ENCODE measurements around the gene DRAXIN.

The DRAXIN gene

DNA sequence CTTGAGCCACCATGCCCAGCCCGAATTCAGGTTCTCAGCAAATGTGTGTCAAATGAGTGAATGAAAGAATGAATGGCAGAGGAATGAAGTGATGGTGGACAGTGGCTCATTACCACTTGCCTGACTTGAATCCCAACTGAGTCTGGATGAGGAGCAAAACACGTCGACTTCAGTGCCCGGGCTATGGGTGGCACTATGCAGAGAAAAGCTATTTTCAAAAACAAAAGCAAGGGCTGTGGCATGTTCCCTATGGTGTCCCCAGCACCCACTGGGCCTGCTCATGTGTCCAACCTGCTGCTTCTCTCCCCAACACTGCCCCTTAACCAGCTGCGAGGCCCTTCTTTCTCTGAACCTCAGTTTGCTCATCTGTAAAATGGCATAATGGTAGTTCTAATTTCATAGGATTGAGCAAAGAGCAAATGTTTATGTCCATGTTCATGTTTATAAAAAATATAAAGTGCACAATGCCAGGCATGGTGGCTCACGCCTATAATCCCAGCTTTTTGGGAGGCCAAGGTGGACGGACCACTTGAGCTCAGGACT lies 6.2 kb upstream of the DRAXIN start:
- no peak for DNase-seq (ENCODE audit: low spot score)

DNA sequence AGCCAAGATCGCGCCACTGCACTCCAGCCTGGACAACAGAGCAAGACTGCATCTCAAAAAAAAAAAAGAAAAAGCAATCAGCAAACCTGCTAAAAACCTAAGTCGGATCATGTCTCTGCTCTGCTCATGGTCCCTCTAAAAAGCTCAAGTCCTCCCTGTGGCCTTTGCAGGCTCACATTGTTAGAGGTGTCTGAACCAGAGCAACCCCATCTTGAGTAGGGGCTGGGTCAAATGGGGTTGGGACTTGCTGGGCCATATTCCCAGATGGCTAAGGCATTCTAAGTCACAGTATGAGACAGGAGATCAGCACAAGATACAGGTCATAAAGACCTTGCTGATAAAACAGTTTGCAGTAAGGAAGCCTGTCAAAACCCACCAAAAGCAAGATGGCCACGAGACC lies 3.0 kb upstream of the DRAXIN start:
- no peak for DNase-seq (ENCODE audit: low spot score)

DNA sequence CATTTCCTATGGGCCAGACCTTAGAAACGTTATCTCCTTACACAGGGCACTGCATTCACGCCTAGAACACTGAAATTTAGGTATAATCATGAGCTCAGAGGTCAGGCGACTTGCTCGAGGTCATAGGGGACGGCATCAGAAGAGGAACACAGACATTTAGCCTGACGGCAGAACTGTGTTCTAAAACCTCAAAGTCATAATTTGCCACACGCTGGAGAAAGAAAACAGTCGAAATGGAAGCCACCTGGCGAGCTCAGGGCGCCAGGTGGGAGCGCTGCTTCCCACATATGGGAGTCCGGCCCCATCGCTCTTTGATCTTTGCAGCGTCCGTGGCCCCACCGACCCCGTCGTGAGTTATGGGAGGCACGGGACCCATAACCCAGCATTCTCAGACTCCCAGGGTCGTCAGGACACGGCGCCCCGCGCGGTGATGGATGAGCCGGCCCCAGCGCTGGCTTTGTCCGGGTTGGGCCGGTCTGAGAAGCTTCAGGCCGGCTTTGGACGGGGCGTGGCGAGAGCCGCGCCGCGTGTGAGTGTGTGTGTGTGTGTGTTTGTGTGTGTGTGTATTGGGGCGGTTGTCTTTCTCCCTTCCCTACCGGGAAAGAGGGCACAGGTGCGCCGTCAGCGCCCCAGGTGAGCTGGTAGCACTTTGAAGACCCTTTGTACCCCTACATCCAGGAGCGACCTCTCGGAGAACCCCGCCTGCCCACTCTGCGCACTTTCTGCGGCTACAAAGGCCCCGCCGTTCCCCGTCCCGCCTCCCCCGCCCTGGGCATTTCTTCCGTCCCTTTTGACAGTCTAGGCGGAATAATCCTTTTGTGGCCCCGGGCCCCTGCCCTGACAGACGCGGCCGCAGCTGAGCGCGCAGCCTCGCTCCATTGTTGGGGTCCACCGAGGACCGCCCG lies 861 bp upstream of the DRAXIN start:
- DNase-seq (ENCODE audit: low spot score) = no peak

DNA sequence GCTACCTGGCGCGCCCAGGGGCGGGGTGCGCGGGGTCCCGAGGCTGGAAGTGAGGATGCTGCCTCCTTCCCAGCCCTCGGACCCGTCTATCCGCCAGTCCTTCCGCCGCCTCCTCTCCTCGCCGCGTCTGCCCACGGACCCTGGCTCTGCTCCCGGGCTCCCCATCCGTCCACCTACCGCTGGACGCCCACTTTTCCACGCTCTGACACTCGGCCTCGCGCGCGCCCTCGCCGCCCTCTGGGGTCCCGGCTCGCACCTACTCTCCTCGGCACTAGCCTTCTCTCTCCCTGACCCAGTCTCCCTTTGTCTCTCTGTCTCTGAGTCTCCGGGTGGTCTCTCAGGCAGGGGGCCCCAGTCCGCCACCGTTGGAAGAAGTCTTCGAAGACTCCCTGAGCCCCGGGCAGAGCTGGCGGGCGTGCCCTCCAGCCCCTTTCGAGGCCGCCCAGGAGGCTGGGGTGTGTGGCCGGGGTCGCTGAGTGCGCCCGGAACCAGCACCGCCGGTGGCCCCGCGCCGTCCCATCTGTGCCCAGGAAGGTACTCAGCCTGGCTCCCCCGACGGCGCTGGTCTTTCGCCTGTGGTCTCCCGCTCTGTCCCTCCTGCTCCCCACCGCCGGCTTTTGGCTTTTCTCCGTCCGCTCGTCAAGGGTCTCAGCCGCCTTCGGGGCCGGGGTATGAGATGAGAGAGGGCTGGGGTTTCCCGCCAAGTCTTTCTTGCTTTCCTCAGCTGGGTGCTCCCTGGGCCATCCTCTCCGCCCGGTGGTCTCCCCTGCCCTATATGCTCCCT lies 610 bp downstream of the DRAXIN start:
- DNase-seq (ENCODE audit: low spot score) = no peak

DNA sequence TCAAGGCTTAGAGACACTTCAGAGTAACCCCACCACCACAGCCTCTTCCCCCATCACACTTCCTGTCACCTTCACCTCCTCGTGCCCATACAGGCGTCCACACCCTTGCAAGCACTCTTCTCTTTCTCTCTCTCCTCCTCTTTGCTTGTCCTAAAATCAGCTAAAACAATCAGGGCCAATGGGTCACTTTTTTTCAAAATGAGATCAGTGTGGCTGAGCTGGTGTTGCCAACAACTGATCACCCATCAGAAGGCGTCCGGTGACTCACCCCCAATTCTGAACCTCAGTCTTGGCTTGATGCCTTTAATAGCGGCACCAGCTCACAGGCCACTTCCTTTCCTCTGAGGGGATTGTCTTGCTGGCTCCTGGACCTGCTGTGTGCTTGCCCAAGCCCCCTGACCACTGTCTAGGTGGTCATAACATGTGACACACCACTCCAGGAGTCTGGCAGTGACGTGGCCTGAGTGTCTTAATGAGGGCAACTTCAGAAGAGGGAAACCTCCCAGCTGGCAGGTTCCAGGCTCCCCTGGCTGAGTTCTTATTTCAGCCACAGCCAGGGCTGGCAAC lies 1.6 kb downstream of the DRAXIN start:
- DNase-seq (ENCODE audit: low spot score) = no peak

DNA sequence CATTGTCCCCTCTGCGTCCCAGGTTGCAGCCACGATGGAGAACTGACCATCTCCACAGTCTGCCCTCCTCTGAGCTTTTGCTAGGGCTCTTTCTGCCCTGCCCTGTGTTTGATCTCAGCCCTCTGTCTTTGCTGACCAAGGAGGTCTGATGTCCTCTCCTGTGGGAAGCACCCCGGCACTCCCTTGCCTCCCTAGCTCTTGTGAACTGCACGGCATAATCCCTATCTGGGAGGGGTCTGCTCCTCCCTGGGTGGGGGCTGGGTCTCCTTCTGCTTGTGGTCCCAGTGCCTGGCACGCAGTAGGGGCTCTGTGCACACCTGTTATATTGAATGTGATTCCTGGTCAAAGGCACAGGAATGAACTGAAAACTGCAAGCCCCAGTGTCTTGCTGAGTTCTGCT lies 2.4 kb downstream of the DRAXIN start:
- no peak for DNase-seq (ENCODE audit: low spot score)

DNA sequence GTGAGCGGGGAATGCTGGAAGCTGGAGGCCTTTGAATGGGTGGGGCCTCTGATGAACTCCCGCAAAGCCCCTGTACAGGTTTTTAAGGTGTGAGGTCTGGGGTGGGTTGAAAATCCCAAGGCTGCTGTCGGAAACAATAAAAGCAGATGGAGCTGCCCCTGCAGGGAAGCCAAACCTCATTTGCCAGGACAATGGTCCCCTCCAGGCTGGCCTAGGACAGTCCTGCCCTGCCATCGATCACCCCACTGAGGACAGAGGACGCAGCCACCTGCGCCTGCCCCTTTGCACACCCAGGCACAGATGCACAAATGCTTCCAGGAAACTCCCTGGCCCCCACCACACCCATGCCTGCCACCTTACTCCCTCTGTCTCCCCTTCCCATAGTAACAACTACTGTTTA lies 4.4 kb downstream of the DRAXIN start:
- no peak for DNase-seq (ENCODE audit: low spot score)

DNA sequence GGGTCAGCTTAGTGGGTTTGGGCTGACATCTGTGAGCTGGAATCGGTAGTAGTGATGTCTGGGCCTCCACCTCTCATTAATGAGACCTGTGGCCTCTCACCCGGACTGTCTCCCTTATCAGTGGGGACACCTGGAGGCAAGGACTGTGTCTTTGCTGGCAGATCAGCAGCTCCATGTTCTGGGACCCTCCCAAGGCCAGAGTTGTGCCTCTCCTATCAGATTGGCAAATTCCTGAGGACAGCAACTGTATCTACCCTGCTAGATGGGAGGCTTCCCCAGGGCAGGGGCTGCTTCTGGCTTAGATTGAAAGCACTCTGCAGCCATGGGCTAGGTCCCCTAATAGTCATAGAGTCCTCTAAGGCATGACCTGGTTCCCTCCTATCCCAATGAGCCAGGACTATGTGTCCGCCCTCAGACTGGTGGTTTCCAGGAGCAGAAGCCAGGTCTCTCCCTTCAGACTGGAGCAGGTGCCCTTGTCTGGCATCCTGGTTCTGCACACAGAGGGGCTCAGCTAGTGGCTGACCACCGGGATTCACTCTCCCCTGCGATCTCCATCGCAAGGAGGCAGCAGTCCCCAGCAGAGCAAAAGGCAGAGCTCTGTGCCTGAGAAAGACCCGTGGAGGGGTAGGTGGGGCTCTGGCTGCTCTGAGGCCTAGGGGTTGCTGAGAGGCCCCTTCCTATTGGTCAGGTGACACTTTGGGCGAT lies 5.8 kb downstream of the DRAXIN start:
- peak; percentile 32 for DNase-seq (ENCODE audit: low spot score)

DNA sequence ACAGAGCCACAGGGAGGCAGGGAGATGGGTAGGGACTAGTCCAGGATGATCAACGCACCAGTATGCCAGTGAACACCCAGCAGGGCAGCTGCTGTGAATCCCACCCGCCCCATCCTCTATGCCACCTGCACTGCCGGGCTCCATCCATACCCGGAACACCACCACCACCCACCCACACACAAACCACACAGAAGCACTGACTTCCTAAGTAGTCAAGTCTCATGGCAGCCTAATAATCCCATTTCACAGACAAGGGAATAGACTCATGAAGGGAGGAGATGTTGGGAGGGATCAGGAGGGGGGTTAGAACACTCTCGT lies 6.3 kb downstream of the DRAXIN start:
- DNase-seq (ENCODE audit: low spot score) = no peak

DNA sequence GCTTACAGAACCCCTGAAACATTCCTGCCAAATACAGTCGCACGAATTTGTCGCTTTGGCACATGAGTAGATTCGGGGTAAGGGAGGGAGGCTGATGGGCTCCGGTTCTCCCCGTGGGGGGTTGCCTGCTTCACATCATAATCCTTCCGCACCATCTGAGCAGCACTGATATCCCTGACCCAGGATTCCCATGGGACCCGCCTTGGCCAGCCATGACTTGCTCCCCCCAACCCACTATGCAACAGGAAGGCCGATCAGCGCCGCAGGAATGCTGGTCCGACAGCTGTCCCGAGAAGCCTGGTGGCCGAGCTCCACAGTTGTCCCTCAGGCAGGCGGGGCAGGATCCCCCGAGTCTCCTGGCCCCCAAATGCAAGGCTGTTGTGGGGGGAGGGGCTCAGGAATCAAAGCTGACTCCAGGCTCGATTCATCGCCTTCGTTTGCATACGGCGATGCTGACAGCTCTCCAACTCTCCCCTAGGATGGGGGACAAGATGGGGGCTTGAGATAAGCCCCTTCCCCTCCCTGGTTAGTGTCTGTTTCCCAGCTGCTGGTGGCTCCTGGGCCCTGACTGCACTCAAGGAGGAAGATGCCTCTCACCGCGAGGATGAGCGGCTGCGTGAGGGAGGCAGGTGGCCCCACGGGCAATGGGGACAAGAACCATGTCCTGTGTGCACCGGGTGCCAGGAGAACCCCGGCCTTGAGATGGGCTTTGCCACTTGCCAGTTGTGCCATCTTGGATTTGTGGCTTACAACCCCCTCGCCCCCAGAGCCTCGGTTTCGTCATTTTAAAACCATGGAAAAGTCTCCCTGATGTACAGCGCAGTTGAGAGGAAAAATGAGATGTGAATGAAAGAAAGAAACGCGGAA lies 9.3 kb downstream of the DRAXIN start:
- DNase-seq (ENCODE audit: low spot score) = no peak

DNA sequence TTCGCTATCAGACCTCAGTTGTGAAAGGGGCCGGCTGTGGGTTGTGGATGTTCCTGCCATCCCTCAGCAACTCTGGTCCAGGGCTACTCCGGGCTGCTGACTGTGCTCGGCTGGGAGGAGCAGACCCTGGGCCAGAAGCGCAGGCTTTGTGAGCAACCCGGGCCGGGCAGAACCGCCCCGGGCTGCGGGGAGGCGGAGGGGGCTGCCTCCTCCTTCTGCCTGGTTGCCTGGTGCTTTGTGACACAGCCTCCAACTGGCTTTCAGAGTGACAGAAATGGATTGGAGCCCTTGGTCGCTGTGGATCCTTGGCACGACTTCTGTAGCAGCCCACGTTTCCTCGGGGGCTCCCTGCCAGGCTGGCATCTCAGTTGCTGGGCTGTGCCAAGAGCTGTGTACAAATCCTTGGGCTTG lies 10.0 kb downstream of the DRAXIN start:
- DNase-seq (ENCODE audit: low spot score) = no peak

DNA sequence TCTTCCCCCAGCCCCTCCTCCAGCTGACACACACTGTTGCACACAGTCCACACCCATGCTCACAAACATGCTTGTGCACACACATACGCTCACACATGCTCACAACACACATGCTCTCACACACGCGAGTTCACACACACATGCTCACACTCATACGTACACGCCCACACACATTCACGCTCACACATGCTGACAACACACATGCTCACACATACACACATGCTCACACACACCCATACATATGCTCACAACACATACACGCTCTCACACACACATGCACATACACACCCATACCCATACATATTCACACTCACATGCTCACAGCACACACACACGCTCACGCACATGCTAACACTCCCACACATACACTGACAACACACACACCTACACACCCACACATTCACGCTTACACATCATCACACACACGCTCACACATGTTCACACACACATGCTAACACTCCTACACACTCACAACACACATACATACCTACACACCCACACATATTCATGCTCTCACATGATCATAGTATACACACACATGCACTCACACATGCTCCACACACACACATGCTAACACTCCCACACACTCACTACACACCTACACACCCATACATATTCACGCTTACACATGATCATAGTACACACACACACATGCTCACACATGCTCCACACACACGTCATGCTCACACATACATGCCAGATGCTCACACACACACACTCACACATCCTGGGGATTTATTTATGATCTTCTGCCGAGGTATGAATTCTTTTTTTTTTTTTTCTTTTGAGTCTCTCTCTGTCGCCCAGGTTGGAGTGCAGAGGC lies 10.7 kb downstream of the DRAXIN start:
- no peak for DNase-seq (ENCODE audit: low spot score)

DNA sequence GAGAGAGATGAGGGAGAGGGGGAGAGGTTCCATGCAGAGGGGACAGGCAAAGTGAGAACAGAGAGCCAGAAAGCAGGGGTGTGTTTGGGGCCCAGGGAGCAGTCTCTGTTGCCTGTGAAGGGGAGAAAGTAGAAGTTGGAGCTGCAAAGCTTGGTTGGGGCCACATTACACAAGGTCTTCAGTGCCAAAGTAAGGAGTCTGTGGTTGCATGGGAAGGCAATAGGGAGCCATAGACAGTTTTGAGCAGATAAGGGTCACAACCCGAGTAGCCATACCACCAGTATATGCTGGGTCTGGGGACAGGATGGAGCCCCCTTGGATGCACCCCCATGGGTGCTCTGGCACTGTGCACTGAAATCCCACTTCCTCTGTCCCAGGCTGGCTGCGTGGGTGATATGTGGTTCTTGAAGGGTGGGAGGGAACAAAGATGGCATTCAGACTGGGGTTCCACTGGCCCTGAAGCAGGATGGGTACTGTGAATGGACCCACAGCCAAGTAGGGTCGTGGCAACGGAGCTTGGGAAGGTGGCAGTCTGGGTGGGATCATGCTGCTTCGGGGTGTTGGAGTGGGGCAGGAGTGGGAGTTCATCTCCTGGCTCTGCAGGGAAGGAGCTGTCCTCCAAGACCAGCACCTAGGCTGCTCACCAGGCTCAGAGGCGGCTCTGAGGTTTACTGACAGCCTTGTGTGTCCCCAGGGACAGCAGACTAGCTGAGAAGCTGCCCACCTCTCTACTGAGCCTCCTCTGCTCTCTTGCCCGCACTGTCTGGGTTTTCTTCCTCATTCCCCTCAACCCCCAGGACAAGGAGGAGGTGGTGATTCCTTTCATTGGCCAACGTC lies 12.1 kb downstream of the DRAXIN start:
- DNase-seq (ENCODE audit: low spot score) = no peak

DNA sequence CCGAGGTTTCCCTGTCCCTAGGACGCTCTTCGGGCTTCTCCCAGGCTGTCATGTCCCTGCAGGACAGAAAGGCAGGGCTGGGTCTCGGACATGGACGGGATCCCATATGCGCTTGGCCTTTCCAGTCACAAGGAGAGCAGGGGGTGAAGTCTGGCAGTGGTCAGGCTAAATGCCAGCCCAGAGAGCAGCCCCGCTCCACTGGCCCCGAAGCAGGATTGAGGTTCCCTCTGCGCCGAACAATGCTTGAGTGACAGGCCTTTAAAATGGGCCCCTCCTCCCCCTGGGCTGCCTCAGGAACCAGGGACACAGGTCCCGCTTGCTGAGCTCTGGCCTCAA lies 12.7 kb downstream of the DRAXIN start:
- no peak for DNase-seq (ENCODE audit: low spot score)

DNA sequence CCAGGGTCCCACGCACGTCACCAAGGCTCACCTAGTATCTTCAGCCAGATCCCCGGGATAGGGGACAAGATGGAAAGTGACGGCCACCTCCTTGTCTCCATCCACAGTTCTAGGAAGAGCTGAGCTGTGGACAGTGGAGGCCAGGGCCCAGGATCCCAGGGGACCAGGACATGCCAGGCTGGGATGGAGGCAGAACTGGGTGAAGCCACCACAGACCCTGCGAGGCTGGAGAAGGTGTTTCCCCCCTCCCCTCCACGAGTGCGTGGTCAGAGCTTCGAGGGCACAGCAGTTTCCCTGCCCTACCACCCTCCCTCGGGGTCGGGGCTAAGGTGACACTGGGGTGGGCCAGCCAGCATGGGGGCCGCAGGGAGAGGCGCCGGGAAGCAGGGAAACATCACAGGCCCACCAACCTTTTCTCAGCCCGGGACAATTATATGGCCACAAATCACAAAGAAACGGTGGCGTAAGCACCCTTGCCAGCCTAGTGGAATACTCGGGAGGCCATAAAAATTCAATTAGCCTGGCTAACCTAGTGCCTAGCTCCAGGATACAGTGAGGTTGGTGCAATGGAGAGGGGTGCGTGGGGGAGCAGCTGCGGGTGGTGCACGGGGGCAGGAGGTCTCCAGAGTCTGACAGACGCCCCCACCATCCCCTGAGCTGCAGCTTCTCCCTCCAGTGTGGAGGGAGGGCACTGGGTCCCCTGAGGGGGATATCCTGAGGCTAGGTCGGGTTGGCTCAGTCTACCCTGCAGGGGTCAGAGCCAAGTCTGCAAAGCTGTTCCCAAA lies 13.4 kb downstream of the DRAXIN start:
- DNase-seq (ENCODE audit: low spot score) = no peak

DNA sequence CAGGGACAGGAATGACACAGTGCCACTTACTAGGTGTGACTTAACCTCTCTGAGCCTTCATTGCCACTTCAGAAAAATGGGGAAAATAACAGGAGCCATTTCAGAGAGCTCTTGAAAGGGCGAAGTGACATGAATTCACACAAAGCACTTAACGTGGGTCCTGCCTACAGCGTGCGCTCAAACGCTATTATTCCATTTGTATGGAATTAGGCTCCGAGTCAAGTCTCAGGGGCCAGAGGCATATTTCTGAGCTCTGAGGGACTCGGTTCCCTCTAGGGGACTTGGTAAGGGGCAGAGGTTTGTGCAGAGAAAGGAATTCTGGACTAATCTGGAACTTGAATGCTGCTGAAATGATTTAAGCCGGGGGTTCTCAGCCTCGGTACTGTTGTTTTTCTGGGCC lies 14.1 kb downstream of the DRAXIN start:
- DNase-seq (ENCODE audit: low spot score) = no peak

DNA sequence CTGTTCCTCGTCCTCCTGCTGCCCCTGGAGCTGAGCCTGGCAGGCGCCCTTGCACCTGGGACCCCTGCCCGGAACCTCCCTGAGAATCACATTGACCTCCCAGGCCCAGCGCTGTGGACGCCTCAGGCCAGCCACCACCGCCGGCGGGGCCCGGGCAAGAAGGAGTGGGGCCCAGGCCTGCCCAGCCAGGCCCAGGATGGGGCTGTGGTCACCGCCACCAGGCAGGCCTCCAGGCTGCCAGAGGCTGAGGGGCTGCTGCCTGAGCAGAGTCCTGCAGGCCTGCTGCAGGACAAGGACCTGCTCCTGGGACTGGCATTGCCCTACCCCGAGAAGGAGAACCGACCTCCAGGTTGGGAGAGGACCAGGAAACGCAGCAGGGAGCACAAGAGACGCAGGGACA lies 14.8 kb downstream of the DRAXIN start:
- DNase-seq (ENCODE audit: low spot score) = no peak

DNA sequence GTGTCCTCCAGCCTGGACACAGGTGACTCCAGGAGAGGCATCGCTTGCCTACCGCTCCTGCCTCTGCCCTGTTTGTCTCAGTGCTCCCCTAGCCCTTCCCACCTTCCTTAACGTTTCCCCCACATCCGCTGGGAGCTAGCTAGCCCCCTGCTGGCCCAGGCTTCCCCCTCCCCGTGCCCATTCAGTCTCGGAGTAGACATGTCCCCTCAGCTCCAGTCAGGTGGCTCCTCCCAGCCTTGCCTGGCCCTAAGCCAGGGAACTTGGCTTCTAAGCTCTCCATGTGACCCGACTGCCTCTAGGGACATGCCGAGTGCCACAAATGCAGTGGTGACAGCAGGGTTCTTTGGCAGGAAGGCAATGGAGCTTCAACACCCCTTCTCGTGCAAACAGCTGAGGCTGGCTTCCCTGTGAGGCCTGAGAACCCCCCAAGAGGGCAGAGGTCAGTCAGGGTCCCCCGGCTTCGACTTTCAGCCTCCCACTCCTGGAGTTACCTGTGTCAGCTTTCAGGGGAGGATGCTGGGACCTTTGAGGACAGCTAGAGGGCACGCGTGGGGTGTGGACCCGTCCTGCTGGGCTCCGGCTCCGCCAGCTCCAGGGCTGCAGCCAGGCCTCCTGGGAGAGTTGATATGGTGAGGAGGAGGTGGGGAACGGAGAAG lies 16.2 kb downstream of the DRAXIN start:
- peak; percentile 35 for DNase-seq (ENCODE audit: low spot score)
